ENCODE data around the gene AAK1.

The AAK1 gene

DNA sequence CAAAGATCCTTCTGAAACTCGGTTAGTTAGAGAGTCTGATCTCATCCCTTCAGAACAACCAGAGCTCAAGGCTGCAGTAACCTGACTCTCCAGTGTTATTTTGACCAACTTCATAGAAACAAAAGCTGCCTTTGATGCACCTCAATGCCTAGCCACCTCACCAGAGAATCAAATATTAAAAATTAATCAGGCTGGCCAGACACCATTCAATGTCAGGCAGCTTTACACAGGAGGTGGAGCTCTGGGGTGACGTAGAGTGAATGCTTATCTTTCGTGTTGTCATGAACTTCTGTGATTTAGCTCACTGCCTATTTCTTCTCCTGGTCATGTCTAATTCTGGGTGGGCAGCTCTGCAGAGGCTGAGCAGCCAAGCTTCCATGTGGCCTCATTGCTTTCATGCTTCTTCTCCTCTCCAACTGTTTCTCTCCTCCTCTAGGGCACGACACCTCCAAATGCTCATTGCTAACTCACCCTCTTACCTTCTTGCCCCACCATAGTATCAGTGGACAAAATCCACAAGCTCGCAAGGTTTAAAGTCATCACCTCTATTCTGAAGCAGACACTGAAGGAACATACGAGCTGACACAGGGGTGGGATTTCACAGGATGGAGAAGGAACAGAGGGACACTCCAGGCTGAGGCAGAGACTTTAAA is 39.4 kb downstream of the AAK1 start:
- Histone ChIP-seq H3K36me3 (ENCODE audit: control insufficient read depth in 2 of 2, insufficient read depth in 2 of 2, low read length in 2 of 2) (no peaks in the 10 kb centered on the region), H3K4me3 (ENCODE audit: low read length in 2 of 2) (no peak overlapping the region), H3K4me1 (ENCODE audit: control insufficient read depth in 2 of 2, insufficient read depth in 2 of 2, low read length in 2 of 2) (peaks cover 4 to 5% of the 10 kb centered on the region in 2 donors), H3K27me3 (ENCODE audit: control insufficient read depth in 2 of 2, insufficient read depth in 2 of 2, low read length in 2 of 2) (no peaks in the 10 kb centered on the region), H3K9ac (ENCODE audit: low read depth in 1 of 2, low read length in 2 of 2) (no peak overlapping the region), H3K27ac (ENCODE audit: low read depth in 2 of 2, low read length in 2 of 2) (no peak overlapping the region), H3K9me3 (ENCODE audit: control insufficient read depth in 2 of 2, low read length in 2 of 2) (no peaks in the 10 kb centered on the region)

DNA sequence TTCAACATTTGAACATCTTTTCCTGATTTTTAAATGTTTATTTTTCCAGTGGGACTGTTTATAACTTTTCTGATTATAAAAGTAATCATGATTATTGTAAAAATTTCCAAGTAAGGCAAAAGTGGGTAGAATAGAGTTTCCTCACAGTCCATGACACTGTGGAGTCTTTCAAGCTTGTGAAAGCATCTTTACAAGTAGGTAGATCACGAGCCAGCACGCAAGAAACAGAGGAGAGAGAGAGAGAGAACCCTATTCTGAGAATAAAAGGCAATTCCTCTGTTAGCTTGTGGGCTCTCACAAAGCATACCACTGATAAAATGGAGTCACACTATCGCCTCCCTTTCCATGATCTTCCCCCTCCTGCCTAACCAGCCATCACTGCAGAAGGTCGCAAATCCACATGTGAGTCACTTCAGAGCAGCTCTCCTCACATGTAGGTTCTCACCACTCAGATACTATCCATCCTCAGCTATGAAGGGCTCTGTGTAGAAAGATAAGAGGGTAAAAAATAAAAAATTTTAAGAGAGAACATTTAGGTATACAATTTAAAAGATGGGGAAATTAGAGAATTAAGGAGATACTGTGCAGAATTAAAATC is 40.3 kb downstream of the AAK1 start:
- H3K27ac ChIP-seq (ENCODE audit: low read depth in 2 of 2, low read length in 2 of 2): no peak overlapping the region
- H3K4me1 ChIP-seq (ENCODE audit: control insufficient read depth in 2 of 2, insufficient read depth in 2 of 2, low read length in 2 of 2): peaks cover 3 to 5% of the 10 kb centered on the region in 2 donors
- no peaks in the 10 kb centered on the region for H3K27me3 ChIP-seq (ENCODE audit: control insufficient read depth in 2 of 2, insufficient read depth in 2 of 2, low read length in 2 of 2)

DNA sequence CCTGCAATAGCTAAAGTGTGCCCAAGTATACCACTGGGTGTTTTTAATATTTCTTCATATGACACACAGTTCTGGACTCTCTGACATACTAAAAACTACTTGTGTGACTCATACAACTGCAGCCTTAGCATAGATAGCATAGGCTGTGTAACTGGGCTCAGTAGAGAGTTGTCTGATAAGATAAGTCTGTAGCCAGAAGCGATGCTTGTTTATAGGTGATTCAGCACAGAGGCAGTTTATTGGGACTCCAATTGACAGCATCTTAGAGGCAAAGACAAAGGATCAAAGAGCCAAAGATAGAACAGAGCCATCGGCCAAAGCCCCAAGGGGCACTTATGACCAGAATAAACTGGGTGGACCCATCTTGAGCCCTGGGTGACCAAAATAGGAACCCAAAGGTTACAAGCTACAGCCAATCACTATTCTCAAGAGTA is 42.3 kb downstream of the AAK1 start:
- H3K36me3 ChIP-seq (ENCODE audit: control insufficient read depth in 2 of 2, insufficient read depth in 2 of 2, low read length in 2 of 2): no peaks in the 10 kb centered on the region
- H3K4me1 ChIP-seq (ENCODE audit: control insufficient read depth in 2 of 2, insufficient read depth in 2 of 2, low read length in 2 of 2): peaks cover 0 to 5% of the 10 kb centered on the region in 2 donors
- H3K27ac ChIP-seq (ENCODE audit: low read depth in 2 of 2, low read length in 2 of 2): no peak overlapping the region

More for the DNA sequence above, 40.3 kb downstream of the AAK1 start:
- Histone ChIP-seq H3K9ac (ENCODE audit: low read depth in 1 of 2, low read length in 2 of 2) (no peak overlapping the region), H3K4me3 (ENCODE audit: low read length in 2 of 2) (no peak overlapping the region), H3K36me3 (ENCODE audit: control insufficient read depth in 2 of 2, insufficient read depth in 2 of 2, low read length in 2 of 2) (no peaks in the 10 kb centered on the region), H3K9me3 (ENCODE audit: control insufficient read depth in 2 of 2, low read length in 2 of 2) (no peaks in the 10 kb centered on the region)

DNA sequence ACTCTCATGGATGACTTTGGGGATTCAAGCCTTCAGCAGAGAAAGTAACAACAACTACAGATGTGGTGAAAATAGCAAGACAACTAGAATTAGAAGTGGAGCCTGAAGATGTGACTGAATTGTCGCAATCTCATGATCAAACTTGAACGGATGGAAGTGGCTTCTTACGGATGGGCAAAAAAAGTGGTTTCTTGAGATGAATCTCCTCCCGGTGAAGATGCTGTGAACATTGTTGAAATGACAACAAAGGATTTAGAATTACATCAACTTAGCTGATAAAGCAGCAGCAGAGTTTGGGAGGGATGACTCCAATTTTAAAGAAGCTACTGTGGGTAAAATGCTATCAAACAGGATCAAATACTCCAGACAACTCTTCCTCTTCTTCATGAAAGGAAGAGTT is 43.1 kb downstream of the AAK1 start:
- Histone ChIP-seq H3K4me1 (ENCODE audit: control insufficient read depth in 2 of 2, insufficient read depth in 2 of 2, low read length in 2 of 2) (peaks cover 0 to 5% of the 10 kb centered on the region in 2 donors), H3K9ac (ENCODE audit: low read depth in 1 of 2, low read length in 2 of 2) (no peak overlapping the region), H3K36me3 (ENCODE audit: control insufficient read depth in 2 of 2, insufficient read depth in 2 of 2, low read length in 2 of 2) (no peaks in the 10 kb centered on the region), H3K4me3 (ENCODE audit: low read length in 2 of 2) (no peak overlapping the region), H3K27ac (ENCODE audit: low read depth in 2 of 2, low read length in 2 of 2) (no peak overlapping the region), H3K9me3 (ENCODE audit: control insufficient read depth in 2 of 2, low read length in 2 of 2) (no peaks in the 10 kb centered on the region), H3K27me3 (ENCODE audit: control insufficient read depth in 2 of 2, insufficient read depth in 2 of 2, low read length in 2 of 2) (no peaks in the 10 kb centered on the region)

More for the DNA sequence above, 42.3 kb downstream of the AAK1 start:
- no peaks in the 10 kb centered on the region for H3K9me3 ChIP-seq (ENCODE audit: control insufficient read depth in 2 of 2, low read length in 2 of 2)
- no peak overlapping the region for H3K4me3 ChIP-seq (ENCODE audit: low read length in 2 of 2)
- H3K27me3 ChIP-seq (ENCODE audit: control insufficient read depth in 2 of 2, insufficient read depth in 2 of 2, low read length in 2 of 2): no peaks in the 10 kb centered on the region
- H3K9ac ChIP-seq (ENCODE audit: low read depth in 1 of 2, low read length in 2 of 2): no peak overlapping the region

DNA sequence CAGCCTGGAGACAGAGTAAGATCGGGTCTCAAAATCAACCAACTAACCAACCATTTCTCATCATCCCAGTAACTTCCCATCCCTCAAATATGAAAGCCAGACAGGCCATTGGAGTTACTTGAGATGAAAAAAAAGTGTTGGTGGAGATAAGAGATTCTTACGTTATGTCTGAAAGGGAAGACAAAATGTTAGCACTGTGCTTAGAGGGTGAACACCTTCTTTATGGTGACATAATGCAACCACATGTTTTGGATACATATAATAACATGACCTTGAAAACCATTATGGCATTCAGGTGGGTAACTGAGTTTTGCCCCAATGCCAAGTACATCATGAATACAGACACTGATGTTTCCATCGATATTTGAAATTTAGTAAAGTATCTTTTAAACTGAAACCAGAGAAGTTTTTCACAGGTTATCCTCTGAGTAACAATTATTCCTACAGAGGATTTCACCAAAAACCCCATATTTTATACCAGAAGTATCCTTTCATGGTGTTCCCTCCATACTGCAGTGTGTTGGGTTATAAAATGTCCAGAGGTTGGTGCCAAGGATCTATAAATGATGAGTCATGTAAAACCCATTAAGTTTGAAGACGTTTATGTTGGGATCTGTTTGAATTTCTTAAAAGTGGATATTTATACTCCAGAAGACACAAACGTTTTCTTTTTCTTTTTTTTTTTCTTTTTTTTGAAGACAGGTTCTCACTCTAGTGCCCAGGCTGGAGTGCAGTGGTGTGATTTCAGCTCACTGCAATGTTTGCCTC is 45.5 kb downstream of the AAK1 start:
- Histone ChIP-seq H3K36me3 (ENCODE audit: control insufficient read depth in 2 of 2, insufficient read depth in 2 of 2, low read length in 2 of 2) (no peaks in the 10 kb centered on the region), H3K27me3 (ENCODE audit: control insufficient read depth in 2 of 2, insufficient read depth in 2 of 2, low read length in 2 of 2) (no peaks in the 10 kb centered on the region), H3K9me3 (ENCODE audit: control insufficient read depth in 2 of 2, low read length in 2 of 2) (no peaks in the 10 kb centered on the region), H3K9ac (ENCODE audit: low read depth in 1 of 2, low read length in 2 of 2) (no peak overlapping the region), H3K4me3 (ENCODE audit: low read length in 2 of 2) (no peak overlapping the region), H3K27ac (ENCODE audit: low read depth in 2 of 2, low read length in 2 of 2) (no peak overlapping the region), H3K4me1 (ENCODE audit: control insufficient read depth in 2 of 2, insufficient read depth in 2 of 2, low read length in 2 of 2) (peaks cover 0 to 5% of the 10 kb centered on the region in 2 donors)

DNA sequence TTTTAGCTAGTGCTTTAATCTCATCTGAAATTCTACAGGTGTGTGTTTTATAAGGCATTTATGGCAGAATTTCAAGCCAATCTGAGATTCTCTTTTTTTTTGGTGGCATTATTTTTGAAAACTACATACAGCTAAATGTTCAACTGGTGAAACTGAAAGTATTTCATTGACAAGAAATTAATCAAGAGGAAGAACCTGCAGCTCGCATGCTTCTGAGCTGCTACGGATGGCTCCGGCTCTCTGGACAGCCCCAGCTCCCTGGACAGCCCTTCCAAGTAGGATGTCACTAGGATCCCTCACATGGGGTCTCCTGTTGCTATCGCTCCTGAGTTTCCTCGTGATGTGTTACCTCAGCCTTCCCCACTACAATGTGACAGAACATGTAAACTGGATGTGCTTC is 46.4 kb downstream of the AAK1 start:
- no peak overlapping the region for H3K27ac ChIP-seq (ENCODE audit: low read depth in 2 of 2, low read length in 2 of 2)
- H3K4me3 ChIP-seq (ENCODE audit: low read length in 2 of 2): no peak overlapping the region
- H3K9ac ChIP-seq (ENCODE audit: low read depth in 1 of 2, low read length in 2 of 2): no peak overlapping the region
- H3K36me3 ChIP-seq (ENCODE audit: control insufficient read depth in 2 of 2, insufficient read depth in 2 of 2, low read length in 2 of 2): no peaks in the 10 kb centered on the region
- no peaks in the 10 kb centered on the region for H3K27me3 ChIP-seq (ENCODE audit: control insufficient read depth in 2 of 2, insufficient read depth in 2 of 2, low read length in 2 of 2)
- H3K4me1 ChIP-seq (ENCODE audit: control insufficient read depth in 2 of 2, insufficient read depth in 2 of 2, low read length in 2 of 2): peaks cover 0 to 5% of the 10 kb centered on the region in 2 donors
- H3K9me3 ChIP-seq (ENCODE audit: control insufficient read depth in 2 of 2, low read length in 2 of 2): no peaks in the 10 kb centered on the region

DNA sequence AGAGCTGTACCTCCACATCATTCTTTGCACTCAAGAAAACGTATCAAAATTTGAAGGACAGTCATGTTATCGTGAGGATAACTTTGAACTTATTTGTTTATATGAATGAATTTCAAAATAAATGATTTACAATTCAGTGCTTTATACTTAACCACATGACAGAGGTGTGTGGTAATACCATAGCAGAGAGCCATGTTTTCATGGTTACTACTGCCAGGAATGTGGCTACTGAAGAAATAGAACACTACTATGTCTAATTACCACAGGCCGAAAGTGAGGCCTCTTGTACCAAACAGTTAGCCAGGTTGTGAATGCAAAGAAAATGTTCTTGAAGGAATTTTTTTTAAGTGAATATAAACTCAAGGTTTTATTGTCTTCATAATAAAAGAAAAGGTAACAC is 49.2 kb downstream of the AAK1 start:
- Histone ChIP-seq H3K36me3 (ENCODE audit: control insufficient read depth in 2 of 2, insufficient read depth in 2 of 2, low read length in 2 of 2) (no peaks in the 10 kb centered on the region), H3K4me1 (ENCODE audit: control insufficient read depth in 2 of 2, insufficient read depth in 2 of 2, low read length in 2 of 2) (peaks cover 0 to 6% of the 10 kb centered on the region in 2 donors), H3K9ac (ENCODE audit: low read depth in 1 of 2, low read length in 2 of 2) (no peak overlapping the region), H3K9me3 (ENCODE audit: control insufficient read depth in 2 of 2, low read length in 2 of 2) (no peaks in the 10 kb centered on the region), H3K27ac (ENCODE audit: low read depth in 2 of 2, low read length in 2 of 2) (no peak overlapping the region), H3K27me3 (ENCODE audit: control insufficient read depth in 2 of 2, insufficient read depth in 2 of 2, low read length in 2 of 2) (no peaks in the 10 kb centered on the region), H3K4me3 (ENCODE audit: low read length in 2 of 2) (no peak overlapping the region)

DNA sequence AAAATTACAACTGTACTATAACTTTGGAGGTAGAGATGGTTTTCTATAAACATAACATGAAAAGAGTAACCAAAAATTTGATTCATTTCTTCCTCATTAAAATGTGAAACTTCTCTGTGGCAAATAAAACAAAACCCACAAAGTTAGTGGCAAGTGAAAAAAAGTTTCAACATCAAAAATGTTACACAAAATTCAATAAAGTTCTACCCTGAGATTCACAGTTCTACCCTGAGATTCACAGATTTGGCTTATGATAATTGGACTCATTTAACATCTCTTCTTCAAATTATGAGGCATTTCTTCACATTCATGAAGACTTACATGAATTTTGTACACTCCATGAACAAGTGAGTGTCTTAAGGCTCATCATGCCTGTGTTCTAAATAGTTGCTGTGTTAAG is 51.0 kb downstream of the AAK1 start:
- no peaks in the 10 kb centered on the region for H3K36me3 ChIP-seq (ENCODE audit: control insufficient read depth in 2 of 2, insufficient read depth in 2 of 2, low read length in 2 of 2)
- H3K4me1 ChIP-seq (ENCODE audit: control insufficient read depth in 2 of 2, insufficient read depth in 2 of 2, low read length in 2 of 2): peaks cover 6 to 7% of the 10 kb centered on the region in 2 donors
- no peaks in the 10 kb centered on the region for H3K9me3 ChIP-seq (ENCODE audit: control insufficient read depth in 2 of 2, low read length in 2 of 2)
- H3K4me3 ChIP-seq (ENCODE audit: low read length in 2 of 2): no peak overlapping the region
- H3K9ac ChIP-seq (ENCODE audit: low read depth in 1 of 2, low read length in 2 of 2): no peak overlapping the region
- H3K27ac ChIP-seq (ENCODE audit: low read depth in 2 of 2, low read length in 2 of 2): no peak overlapping the region
- H3K27me3 ChIP-seq (ENCODE audit: control insufficient read depth in 2 of 2, insufficient read depth in 2 of 2, low read length in 2 of 2): no peaks in the 10 kb centered on the region

DNA sequence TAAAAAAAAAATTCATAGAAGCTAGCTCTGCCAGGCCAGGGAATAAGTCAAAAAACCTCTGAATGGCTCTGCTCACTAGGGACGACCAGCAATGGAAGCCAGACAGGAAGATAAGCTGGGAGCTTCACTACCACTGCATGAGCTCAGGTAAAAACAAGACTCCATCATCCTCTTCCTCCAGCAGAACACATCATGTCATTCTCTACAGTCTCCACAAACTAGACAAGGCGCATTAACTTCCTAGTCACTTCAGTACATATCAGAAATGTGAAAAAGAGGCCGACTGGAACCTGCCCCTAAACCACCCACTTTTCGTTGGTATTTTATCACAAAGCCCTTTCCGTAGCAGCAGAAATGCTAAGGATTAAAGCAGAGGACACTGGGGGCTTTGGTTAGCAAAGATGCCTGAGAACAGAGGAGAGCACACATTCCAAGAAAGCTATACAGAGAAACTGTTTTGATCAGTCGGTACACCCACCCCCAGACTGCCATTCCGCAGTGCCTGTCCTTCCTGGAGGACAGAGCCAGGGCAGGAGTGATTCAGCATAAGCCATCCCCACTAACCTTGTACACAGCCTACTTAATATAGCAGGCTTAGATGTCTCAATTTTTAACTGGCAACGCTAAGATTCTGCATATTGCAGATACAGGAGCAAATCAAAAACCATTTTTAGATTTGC is 53.4 kb downstream of the AAK1 start:
- H3K4me3 ChIP-seq (ENCODE audit: low read length in 2 of 2): no peak overlapping the region
- peaks cover 6 to 7% of the 10 kb centered on the region in 2 donors for H3K4me1 ChIP-seq (ENCODE audit: control insufficient read depth in 2 of 2, insufficient read depth in 2 of 2, low read length in 2 of 2)
- H3K9ac ChIP-seq (ENCODE audit: low read depth in 1 of 2, low read length in 2 of 2): no peak overlapping the region
- H3K27ac ChIP-seq (ENCODE audit: low read depth in 2 of 2, low read length in 2 of 2): no peak overlapping the region
- no peaks in the 10 kb centered on the region for H3K27me3 ChIP-seq (ENCODE audit: control insufficient read depth in 2 of 2, insufficient read depth in 2 of 2, low read length in 2 of 2)
- H3K9me3 ChIP-seq (ENCODE audit: control insufficient read depth in 2 of 2, low read length in 2 of 2): no peaks in the 10 kb centered on the region
- H3K36me3 ChIP-seq (ENCODE audit: control insufficient read depth in 2 of 2, insufficient read depth in 2 of 2, low read length in 2 of 2): no peaks in the 10 kb centered on the region

DNA sequence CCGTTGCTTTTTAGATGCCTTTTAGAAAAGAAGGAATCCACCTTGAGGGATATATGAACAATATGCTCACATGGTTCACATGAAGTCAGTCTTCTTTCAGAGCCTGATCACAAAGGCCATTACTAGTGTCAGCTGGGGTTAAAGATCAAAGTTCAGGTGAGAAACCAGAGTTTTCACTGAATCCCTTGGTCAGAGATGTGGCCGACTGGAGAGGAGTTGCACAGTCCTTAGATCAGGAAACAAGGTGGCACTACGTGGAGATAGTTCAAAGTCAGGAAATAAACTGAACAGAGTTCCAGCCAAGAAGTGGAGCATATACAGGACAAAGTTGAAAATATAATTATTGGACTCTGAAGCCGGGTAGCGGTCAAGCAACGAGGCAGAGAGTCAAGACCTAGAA is 54.6 kb downstream of the AAK1 start:
- Histone ChIP-seq H3K27ac (ENCODE audit: low read depth in 2 of 2, low read length in 2 of 2) (no peak overlapping the region), H3K4me3 (ENCODE audit: low read length in 2 of 2) (no peak overlapping the region), H3K27me3 (ENCODE audit: control insufficient read depth in 2 of 2, insufficient read depth in 2 of 2, low read length in 2 of 2) (no peaks in the 10 kb centered on the region), H3K9ac (ENCODE audit: low read depth in 1 of 2, low read length in 2 of 2) (no peak overlapping the region), H3K4me1 (ENCODE audit: control insufficient read depth in 2 of 2, insufficient read depth in 2 of 2, low read length in 2 of 2) (peaks cover 6 to 10% of the 10 kb centered on the region in 2 donors), H3K36me3 (ENCODE audit: control insufficient read depth in 2 of 2, insufficient read depth in 2 of 2, low read length in 2 of 2) (no peaks in the 10 kb centered on the region), H3K9me3 (ENCODE audit: control insufficient read depth in 2 of 2, low read length in 2 of 2) (no peaks in the 10 kb centered on the region)

Measured in mucosa of rectum (tissue), 2 donors.